ENCODE results near the gene F7.

Gene F7

GRCh38 chr13:113162783-113163685 lies 57.4 kb downstream of the F7 start:
- no peaks in the 10 kb centered on the region for H3K36me3 ChIP-seq (ENCODE audit: control insufficient read depth, insufficient read depth, low read length)
- peaks cover 4% of the 10 kb centered on the region for H3K4me1 ChIP-seq (ENCODE audit: control insufficient read depth, insufficient read depth, low read length)
- no peak overlapping the region for H3K4me3 ChIP-seq (ENCODE audit: low read length)
- H3K9ac ChIP-seq (ENCODE audit: low read length): no peak overlapping the region
- peaks cover 23% of the 10 kb centered on the region for H3K27me3 ChIP-seq (ENCODE audit: control insufficient read depth, insufficient read depth, low read length)
- no peaks in the 10 kb centered on the region for H3K9me3 ChIP-seq (ENCODE audit: control insufficient read depth, low read length)

GRCh38 chr13:113164492-113164891 lies 58.9 kb downstream of the F7 start:
- no peak overlapping the region for H3K4me3 ChIP-seq (ENCODE audit: low read length)
- H3K4me1 ChIP-seq (ENCODE audit: control insufficient read depth, insufficient read depth, low read length): no peaks in the 10 kb centered on the region
- H3K9ac ChIP-seq (ENCODE audit: low read length): no peak overlapping the region
- H3K9me3 ChIP-seq (ENCODE audit: control insufficient read depth, low read length): no peaks in the 10 kb centered on the region
- no peaks in the 10 kb centered on the region for H3K36me3 ChIP-seq (ENCODE audit: control insufficient read depth, insufficient read depth, low read length)
- H3K27me3 ChIP-seq (ENCODE audit: control insufficient read depth, insufficient read depth, low read length): peaks cover 23% of the 10 kb centered on the region

- no peak overlapping the region for H3K4me3 ChIP-seq (ENCODE audit: low read length)
- no peak overlapping the region for H3K9ac ChIP-seq (ENCODE audit: low read length)
- H3K36me3 ChIP-seq (ENCODE audit: control insufficient read depth, insufficient read depth, low read length): no peaks in the 10 kb centered on the region
- peaks cover 15% of the 10 kb centered on the region for H3K27me3 ChIP-seq (ENCODE audit: control insufficient read depth, insufficient read depth, low read length)
- H3K4me1 ChIP-seq (ENCODE audit: control insufficient read depth, insufficient read depth, low read length): peaks cover 10% of the 10 kb centered on the region
- no peaks in the 10 kb centered on the region for H3K9me3 ChIP-seq (ENCODE audit: control insufficient read depth, low read length)
Observed at GRCh38 chr13:113166266-113166665, 60.7 kb downstream of the F7 start.

GRCh38 chr13:113166681-113167080 lies 61.1 kb downstream of the F7 start:
- H3K27me3 ChIP-seq (ENCODE audit: control insufficient read depth, insufficient read depth, low read length): peaks cover 12% of the 10 kb centered on the region
- no peaks in the 10 kb centered on the region for H3K36me3 ChIP-seq (ENCODE audit: control insufficient read depth, insufficient read depth, low read length)
- H3K4me3 ChIP-seq (ENCODE audit: low read length): no peak overlapping the region
- peaks cover 14% of the 10 kb centered on the region for H3K4me1 ChIP-seq (ENCODE audit: control insufficient read depth, insufficient read depth, low read length)
- no peak overlapping the region for H3K9ac ChIP-seq (ENCODE audit: low read length)
- H3K9me3 ChIP-seq (ENCODE audit: control insufficient read depth, low read length): no peaks in the 10 kb centered on the region

- Histone ChIP-seq H3K27me3 (ENCODE audit: control insufficient read depth, insufficient read depth, low read length) (peaks cover 12% of the 10 kb centered on the region), H3K4me3 (ENCODE audit: low read length) (no peak overlapping the region), H3K9ac (ENCODE audit: low read length) (no peak overlapping the region), H3K9me3 (ENCODE audit: control insufficient read depth, low read length) (no peaks in the 10 kb centered on the region), H3K36me3 (ENCODE audit: control insufficient read depth, insufficient read depth, low read length) (no peaks in the 10 kb centered on the region), H3K4me1 (ENCODE audit: control insufficient read depth, insufficient read depth, low read length) (peaks cover 19% of the 10 kb centered on the region)
Observed at GRCh38 chr13:113167155-113167554, 61.6 kb downstream of the F7 start.

GRCh38 chr13:113167575-113167974 lies 62.0 kb downstream of the F7 start:
- H3K4me1 ChIP-seq (ENCODE audit: control insufficient read depth, insufficient read depth, low read length): peaks cover 23% of the 10 kb centered on the region
- H3K4me3 ChIP-seq (ENCODE audit: low read length): no peak overlapping the region
- no peaks in the 10 kb centered on the region for H3K36me3 ChIP-seq (ENCODE audit: control insufficient read depth, insufficient read depth, low read length)
- H3K9me3 ChIP-seq (ENCODE audit: control insufficient read depth, low read length): no peaks in the 10 kb centered on the region
- H3K27me3 ChIP-seq (ENCODE audit: control insufficient read depth, insufficient read depth, low read length): peaks cover 11% of the 10 kb centered on the region
- H3K9ac ChIP-seq (ENCODE audit: low read length): no peak overlapping the region

- H3K9me3 ChIP-seq (ENCODE audit: control insufficient read depth, low read length): no peaks in the 10 kb centered on the region
- H3K27me3 ChIP-seq (ENCODE audit: control insufficient read depth, insufficient read depth, low read length): peaks cover 5% of the 10 kb centered on the region
- no peak overlapping the region for H3K9ac ChIP-seq (ENCODE audit: low read length)
- peaks cover 29% of the 10 kb centered on the region for H3K4me1 ChIP-seq (ENCODE audit: control insufficient read depth, insufficient read depth, low read length)
- no peak overlapping the region for H3K4me3 ChIP-seq (ENCODE audit: low read length)
- H3K36me3 ChIP-seq (ENCODE audit: control insufficient read depth, insufficient read depth, low read length): no peaks in the 10 kb centered on the region
Observed at GRCh38 chr13:113168211-113168610, 62.6 kb downstream of the F7 start.

GRCh38 chr13:113169277-113170272 lies 64.0 kb downstream of the F7 start:
- Histone ChIP-seq H3K36me3 (ENCODE audit: control insufficient read depth, insufficient read depth, low read length) (no peaks in the 10 kb centered on the region), H3K27me3 (ENCODE audit: control insufficient read depth, insufficient read depth, low read length) (no peaks in the 10 kb centered on the region), H3K9ac (ENCODE audit: low read length) (no peak overlapping the region), H3K4me1 (ENCODE audit: control insufficient read depth, insufficient read depth, low read length) (peaks cover 30% of the 10 kb centered on the region), H3K9me3 (ENCODE audit: control insufficient read depth, low read length) (no peaks in the 10 kb centered on the region), H3K4me3 (ENCODE audit: low read length) (no peak overlapping the region)

Measured in mucosa of stomach (tissue), 1 donor.